Stimulated activated naive CD8-positive, alpha-beta T cell treated with anti-CD3 and anti-CD28 coated beads, Interleukin-15, Interleukin-2, amounts not matched to agents 100 U/mL and 50 U/mL, for 24 hours (primary cell): ENCODE data around the gene AGO4.

Source experiments
- ATAC-seq: fragments of 150-1000 bp; cut with Tn5 transposase; one replicate; pipeline ENCODE4 v1.10.0; 2021
- DNase-seq: peaks from one replicate; pipeline ENCODE4 v3.0.0; 2021

Gene AGO4

DNA sequence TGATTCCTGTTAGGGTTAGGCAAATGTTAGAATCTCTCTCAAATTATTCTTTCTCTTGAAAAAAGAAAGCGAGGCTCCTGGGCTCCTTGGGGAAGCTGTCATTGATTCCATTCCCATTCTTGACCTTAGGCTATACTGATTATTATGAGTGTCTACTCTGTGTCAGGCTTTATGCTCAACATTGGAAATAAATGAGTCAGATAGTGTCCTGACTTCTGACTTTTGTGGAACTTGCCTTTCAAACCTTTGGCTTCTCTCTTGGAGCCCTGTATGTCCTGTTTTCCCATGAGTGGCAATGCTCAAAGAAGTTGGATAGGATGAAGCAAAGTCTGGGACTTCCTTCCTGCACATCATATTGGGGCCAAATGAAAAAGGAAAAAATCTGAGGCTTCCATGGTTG lies 86.8 kb downstream of the AGO4 start:
- DNase-seq (no peak), ATAC-seq (no peak)

DNA sequence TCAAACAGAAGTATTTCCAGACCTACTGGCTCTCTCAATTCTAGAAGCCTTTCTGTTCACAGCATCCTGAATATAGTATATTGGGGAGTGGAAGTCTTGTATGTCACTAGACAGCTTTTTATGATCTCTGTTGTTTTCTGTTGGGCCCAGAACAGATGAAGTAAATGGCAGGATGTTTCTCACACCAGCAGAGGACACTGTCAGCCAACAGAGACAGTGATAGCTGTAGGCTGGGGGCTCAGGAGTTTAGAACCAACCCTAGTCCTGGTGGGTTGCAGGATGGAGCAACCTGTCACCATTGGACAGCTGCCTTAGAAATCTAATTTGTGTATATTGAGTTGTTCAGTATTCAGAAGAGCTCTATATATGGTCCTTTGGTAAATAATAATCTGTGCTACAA lies 92.1 kb downstream of the AGO4 start:
- no peak for DNase-seq
- ATAC-seq = no peak

DNA sequence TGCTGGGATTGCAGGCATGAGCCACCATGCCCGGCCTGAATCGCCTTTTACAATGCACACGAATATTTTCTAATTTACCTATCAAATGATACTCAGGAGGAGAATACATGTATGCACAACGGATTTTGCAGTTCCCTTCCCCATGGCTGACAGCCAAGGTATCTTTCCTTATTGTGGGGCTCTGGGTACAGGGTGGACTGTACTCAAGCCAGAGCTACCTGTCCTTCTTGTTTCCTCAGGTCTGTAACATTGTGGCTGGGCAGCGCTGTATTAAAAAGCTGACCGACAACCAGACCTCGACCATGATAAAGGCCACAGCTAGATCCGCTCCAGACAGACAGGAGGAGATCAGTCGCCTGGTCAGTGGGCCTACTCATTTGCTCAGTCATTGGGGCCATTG lies 93.4 kb downstream of the AGO4 start:
- DNase-seq (no peak), ATAC-seq (no peak)

DNA sequence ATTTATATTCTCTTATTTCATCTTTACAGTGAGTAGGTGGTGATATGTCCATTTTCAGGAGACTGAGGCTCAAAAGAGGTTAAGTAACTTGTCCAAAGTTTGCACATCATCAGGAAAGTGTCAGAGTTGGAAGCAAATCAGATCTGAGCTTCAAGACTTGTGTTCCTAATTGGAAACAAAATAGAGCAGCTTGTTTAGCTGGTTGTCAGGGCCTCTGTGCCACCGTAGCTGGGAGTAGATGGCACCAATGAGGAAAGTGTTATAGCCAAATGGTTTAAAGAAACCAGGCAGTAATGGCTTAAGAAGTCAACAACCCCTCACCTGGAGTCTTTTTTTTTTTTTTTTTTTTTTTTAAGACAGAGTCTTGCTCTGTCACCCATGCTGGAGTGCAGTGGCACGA lies 94.9 kb downstream of the AGO4 start:
- DNase-seq = no peak

More for the DNA sequence above, 94.9 kb downstream of the AGO4 start:
- ATAC-seq = no peak
